ENCODE measurements around the gene DHRS1. TPM values are rescaled to one million over a fixed set of nuclear protein-coding genes. Genes with fewer than 3 reads are reported as not detected.
A peak's percentile ranks its signal among the peaks of the same experiment; 100 is the strongest.

The DHRS1 gene
- 25.6 to 41.4 TPM (median 29.3 TPM) in 3 replicates for total RNA-seq
- long read RNA-seq, transcript DHRS1-201 (9 exons, 1,480 nt) = major isoform, 21 of 26 reads
- long read RNA-seq, partial matches to known transcripts = 1 of 26 reads
- long read RNA-seq, other reads (novel, unspliced or antisense) = 2 of 26 reads

DNA sequence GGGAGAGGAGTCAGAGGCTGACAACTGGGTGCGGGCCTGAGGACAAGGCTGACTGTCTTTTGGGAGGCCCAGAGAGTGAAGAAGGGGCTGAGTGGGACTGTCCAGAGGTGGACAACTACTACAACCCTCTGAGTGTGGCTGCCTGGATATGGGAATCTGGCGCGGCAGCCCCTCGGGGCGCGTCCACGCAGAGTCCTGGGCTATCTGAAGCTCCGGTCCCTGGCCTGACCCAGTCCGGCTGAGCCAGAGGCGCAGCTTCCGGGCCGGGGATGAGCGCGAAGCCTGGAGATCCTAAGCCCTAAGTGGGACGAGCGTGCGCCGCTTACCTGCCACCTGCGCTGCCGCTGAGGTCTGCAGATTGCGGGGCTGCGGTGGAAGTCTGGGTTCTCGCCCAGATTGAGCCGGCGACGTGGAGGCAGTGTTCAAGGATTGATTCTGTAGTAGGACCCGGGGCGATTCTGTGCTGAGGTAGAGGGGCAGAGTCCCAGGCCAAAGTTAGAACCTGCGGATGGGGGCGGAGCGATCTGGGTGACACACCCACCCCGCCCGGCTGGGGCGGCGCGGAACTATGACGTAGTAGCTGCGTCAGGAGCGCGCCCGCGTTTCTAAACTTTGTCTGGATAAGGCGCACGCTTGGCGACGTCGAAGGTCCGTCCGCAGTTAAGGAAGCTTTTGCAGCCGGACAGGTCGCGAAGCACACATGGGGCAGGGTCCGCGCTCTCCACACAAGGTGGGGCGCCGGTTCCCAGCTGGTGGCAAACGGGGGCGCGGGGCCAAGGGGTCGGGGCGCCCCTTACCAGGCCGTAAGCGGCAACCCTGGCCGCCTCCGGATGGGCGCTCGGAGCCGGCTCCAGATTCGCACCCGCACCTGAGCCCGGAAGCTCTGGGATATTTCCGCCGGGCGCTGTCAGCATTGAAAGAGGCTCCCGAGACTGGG is at the start of gene DHRS1, which contains the start of gene NOP9:
Gene DHRS1 (minus strand): TSS at position 526 of the 937 bp plus-strand sequence. CDS start 674 bp downstream, outside the sequence.
Gene NOP9 (plus strand): TSS at position 596 of the 937 bp plus-strand sequence. CDS start 105 bp downstream, at position 701.
- Mint-ChIP-seq H3K4me3 (ENCODE audit: unreplicated experiment) (peak within 1 kb of the TSS; percentile 91), H3K36me3 (ENCODE audit: low read depth) (peaks cover 20% of the 10 kb centered on the region)
- no peak for DNase-seq (ENCODE audit: low spot score)

DNA sequence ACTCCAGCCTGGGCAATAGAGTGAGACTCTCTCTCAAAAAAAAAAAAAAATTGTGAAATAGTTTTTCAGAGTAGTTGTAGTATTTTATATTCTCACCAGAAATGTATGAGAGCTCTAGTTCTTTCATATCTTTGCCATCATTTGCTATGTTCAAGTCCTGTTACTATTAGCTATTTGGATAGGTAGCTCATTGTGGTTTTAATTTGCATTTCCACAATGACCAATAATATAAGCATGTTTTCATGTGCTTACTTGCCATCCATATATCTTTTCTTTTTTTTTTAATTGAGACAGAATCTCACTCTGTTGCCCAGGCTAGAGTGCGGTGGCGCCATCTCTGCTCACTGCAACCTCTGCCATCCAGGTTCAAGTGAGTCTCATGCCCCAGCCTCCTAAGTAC is 48.6 kb upstream of the DHRS1 start:
- no peaks in the 10 kb centered on the region for H3K4me1 Mint-ChIP-seq (ENCODE audit: low read depth)
- no peak for DNase-seq (ENCODE audit: low spot score)
- TF ChIP-seq, protein P1, sequence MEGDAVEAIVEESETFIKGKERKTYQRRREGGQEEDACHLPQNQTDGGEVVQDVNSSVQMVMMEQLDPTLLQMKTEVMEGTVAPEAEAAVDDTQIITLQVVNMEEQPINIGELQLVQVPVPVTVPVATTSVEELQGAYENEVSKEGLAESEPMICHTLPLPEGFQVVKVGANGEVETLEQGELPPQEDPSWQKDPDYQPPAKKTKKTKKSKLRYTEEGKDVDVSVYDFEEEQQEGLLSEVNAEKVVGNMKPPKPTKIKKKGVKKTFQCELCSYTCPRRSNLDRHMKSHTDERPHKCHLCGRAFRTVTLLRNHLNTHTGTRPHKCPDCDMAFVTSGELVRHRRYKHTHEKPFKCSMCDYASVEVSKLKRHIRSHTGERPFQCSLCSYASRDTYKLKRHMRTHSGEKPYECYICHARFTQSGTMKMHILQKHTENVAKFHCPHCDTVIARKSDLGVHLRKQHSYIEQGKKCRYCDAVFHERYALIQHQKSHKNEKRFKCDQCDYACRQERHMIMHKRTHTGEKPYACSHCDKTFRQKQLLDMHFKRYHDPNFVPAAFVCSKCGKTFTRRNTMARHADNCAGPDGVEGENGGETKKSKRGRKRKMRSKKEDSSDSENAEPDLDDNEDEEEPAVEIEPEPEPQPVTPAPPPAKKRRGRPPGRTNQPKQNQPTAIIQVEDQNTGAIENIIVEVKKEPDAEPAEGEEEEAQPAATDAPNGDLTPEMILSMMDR (IDR thresholded peaks at IDR 0.05) = no peak
- peaks cover 44% of the 10 kb centered on the region for H3K27me3 Mint-ChIP-seq (ENCODE audit: low read depth)
- peaks cover 1% of the 10 kb centered on the region for H3K36me3 Mint-ChIP-seq (ENCODE audit: low read depth)
- H3K9me3 Mint-ChIP-seq (ENCODE audit: low read depth) = no peaks in the 10 kb centered on the region
- no peak overlapping the region for H3K4me3 Mint-ChIP-seq (ENCODE audit: unreplicated experiment)
- no peak overlapping the region for H3K27ac Mint-ChIP-seq (ENCODE audit: unreplicated experiment)

More for the DNA sequence above, at the start of gene DHRS1, which contains the start of gene NOP9:
- Mint-ChIP-seq H3K4me1 (ENCODE audit: low read depth) (peaks cover 39% of the 10 kb centered on the region), H3K9me3 (ENCODE audit: low read depth) (no peaks in the 10 kb centered on the region), H3K27ac (ENCODE audit: unreplicated experiment) (peak within 1 kb of the TSS; percentile 96), H3K27me3 (ENCODE audit: low read depth) (no peaks in the 10 kb centered on the region)
- TF ChIP-seq, protein P1 (IDR thresholded peaks at IDR 0.05) = no peak

DNA sequence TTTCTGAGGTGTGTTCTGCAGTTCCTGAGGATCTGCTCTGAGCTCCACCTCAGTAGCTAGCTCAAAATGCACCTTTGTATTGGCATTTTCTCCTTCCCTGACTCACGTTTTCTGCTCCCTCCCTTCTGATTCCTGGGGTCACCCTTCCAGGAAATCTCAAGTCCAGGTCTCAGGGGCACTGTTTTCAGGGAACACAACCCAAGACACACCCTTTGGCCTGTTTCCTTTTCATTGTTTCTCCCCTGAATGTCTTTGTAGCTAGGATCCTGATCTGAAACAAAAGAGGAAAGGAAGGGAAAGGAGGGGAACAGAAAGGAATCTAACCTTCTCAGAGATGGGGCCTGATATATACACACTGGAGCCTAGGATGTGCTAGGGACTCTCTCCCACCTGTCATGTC is 47.6 kb upstream of the DHRS1 start:
- TF ChIP-seq, protein P1 (IDR thresholded peaks at IDR 0.05) = no peak
- no peak overlapping the region for H3K27ac Mint-ChIP-seq (ENCODE audit: unreplicated experiment)
- H3K4me3 Mint-ChIP-seq (ENCODE audit: unreplicated experiment) = no peak overlapping the region
- peaks cover 38% of the 10 kb centered on the region for H3K27me3 Mint-ChIP-seq (ENCODE audit: low read depth)
- H3K36me3 Mint-ChIP-seq (ENCODE audit: low read depth) = peaks cover 1% of the 10 kb centered on the region
- no peak for DNase-seq (ENCODE audit: low spot score)
- H3K4me1 Mint-ChIP-seq (ENCODE audit: low read depth) = no peaks in the 10 kb centered on the region
- H3K9me3 Mint-ChIP-seq (ENCODE audit: low read depth) = no peaks in the 10 kb centered on the region

DNA sequence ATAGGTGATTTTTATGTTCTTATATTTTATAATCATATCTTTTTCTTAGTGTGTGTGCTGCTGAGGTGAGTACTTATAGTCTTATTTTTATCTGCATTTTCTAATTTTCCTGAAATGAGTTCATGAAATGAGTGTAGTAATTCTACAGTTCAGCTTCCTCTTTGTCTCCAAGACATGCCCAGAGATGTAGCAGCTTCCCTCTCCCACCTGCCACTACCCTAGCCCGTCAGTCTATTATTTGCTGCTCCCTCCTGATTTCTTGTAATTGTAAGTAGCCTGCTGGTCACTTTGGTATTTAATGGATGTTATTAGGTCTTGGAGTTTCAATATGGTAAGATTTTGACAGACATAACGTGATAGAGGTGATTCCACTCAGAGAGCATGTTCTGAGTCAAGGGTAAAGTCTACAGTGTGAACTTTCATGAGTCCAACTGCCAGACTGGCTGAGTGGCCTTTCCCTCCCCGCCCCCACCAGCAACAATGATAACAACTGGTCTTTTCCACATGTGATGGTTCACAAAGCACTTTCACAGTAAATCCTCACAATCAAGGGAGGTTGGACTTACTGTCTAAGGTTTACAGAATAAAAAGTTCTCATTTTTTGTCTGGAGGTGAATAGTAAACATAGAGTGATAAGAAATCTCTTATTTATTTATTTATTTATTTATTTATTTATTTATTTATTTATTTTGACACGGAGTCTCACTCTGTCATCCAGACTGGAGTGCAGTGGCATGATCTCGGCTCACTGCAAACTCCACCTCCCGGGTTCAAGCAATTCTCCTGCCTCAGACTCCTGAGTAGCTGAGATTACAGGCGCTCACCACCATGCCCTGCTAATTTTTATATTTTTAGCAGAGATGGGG is 44.4 kb upstream of the DHRS1 start:
- Mint-ChIP-seq H3K27ac (ENCODE audit: unreplicated experiment) (no peak overlapping the region), H3K9me3 (ENCODE audit: low read depth) (no peaks in the 10 kb centered on the region), H3K4me3 (ENCODE audit: unreplicated experiment) (no peak overlapping the region), H3K4me1 (ENCODE audit: low read depth) (no peaks in the 10 kb centered on the region), H3K36me3 (ENCODE audit: low read depth) (peaks cover 1% of the 10 kb centered on the region), H3K27me3 (ENCODE audit: low read depth) (peaks cover 26% of the 10 kb centered on the region)
- no peak for DNase-seq (ENCODE audit: low spot score)
- TF ChIP-seq, protein P1 (IDR thresholded peaks at IDR 0.05) = no peak

Data from chondrocyte (in vitro differentiated cells).